GM12875 (cell line): ENCODE results near the gene SCFD2.
"Not testable (repeated sequence)": the region's sequence is repeated elsewhere in the genome, so short reads cannot be mapped to it uniquely, and the experiment has no call there.

Experiments used
- H3K4me3 ChIP-seq: one replicate; pipeline ENCODE4 v1.5.1; 2011; ENCODE audit warnings: low read depth, low read length, control low read depth
- TF ChIP-seq, protein P1 (sequence below): IDR thresholded peaks from 2 replicates; pipeline ENCODE4 v1.5.1; 2011; ENCODE audit warnings: low read depth, mild to moderate bottlenecking, control low read depth, inconsistent platforms, low read length, moderate library complexity, borderline replicate concordance; ENCODE audit not compliant: insufficient read depth

Gene SCFD2

GRCh38 chr4:53037892-53038291 is 328.0 kb downstream of the SCFD2 start:
- H3K4me3 ChIP-seq = no peak overlapping the region
- TF ChIP-seq, protein P1, sequence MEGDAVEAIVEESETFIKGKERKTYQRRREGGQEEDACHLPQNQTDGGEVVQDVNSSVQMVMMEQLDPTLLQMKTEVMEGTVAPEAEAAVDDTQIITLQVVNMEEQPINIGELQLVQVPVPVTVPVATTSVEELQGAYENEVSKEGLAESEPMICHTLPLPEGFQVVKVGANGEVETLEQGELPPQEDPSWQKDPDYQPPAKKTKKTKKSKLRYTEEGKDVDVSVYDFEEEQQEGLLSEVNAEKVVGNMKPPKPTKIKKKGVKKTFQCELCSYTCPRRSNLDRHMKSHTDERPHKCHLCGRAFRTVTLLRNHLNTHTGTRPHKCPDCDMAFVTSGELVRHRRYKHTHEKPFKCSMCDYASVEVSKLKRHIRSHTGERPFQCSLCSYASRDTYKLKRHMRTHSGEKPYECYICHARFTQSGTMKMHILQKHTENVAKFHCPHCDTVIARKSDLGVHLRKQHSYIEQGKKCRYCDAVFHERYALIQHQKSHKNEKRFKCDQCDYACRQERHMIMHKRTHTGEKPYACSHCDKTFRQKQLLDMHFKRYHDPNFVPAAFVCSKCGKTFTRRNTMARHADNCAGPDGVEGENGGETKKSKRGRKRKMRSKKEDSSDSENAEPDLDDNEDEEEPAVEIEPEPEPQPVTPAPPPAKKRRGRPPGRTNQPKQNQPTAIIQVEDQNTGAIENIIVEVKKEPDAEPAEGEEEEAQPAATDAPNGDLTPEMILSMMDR = no peak

DNA sequence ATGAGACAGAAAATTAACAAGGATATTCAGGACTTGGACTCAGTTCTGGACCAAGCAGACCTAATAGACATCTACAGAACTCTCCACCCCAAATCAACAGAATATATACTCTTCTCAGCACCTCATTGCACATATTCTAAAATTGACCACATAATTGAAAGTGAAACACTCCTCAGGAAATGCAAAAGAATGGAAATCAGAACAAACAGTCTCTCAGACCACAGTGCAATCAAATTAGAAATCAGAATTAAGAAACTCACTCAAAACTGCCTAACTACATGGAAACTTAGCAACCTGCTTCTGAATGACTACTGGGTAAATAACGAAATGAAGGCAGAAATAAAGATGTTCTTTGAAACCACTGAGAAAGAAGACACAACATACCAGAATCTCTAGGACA is 333.0 kb downstream of the SCFD2 start:
- not testable (repeated sequence) for H3K4me3 ChIP-seq

- TF ChIP-seq, protein P1 = no peak
- no peak overlapping the region for H3K4me3 ChIP-seq
Observed at GRCh38 chr4:53026233-53026632, 339.6 kb downstream of the SCFD2 start.

GRCh38 chr4:53023677-53024299 is 342.1 kb downstream of the SCFD2 start:
- H3K4me3 ChIP-seq = no peak overlapping the region
- TF ChIP-seq, protein P1 = no peak

GRCh38 chr4:53022513-53023100 is 343.3 kb downstream of the SCFD2 start:
- H3K4me3 ChIP-seq = no peak overlapping the region
- TF ChIP-seq, protein P1 = no peak

GRCh38 chr4:53021754-53022512 is 343.9 kb downstream of the SCFD2 start:
- TF ChIP-seq, protein P1 = no peak
- H3K4me3 ChIP-seq = no peak overlapping the region

DNA sequence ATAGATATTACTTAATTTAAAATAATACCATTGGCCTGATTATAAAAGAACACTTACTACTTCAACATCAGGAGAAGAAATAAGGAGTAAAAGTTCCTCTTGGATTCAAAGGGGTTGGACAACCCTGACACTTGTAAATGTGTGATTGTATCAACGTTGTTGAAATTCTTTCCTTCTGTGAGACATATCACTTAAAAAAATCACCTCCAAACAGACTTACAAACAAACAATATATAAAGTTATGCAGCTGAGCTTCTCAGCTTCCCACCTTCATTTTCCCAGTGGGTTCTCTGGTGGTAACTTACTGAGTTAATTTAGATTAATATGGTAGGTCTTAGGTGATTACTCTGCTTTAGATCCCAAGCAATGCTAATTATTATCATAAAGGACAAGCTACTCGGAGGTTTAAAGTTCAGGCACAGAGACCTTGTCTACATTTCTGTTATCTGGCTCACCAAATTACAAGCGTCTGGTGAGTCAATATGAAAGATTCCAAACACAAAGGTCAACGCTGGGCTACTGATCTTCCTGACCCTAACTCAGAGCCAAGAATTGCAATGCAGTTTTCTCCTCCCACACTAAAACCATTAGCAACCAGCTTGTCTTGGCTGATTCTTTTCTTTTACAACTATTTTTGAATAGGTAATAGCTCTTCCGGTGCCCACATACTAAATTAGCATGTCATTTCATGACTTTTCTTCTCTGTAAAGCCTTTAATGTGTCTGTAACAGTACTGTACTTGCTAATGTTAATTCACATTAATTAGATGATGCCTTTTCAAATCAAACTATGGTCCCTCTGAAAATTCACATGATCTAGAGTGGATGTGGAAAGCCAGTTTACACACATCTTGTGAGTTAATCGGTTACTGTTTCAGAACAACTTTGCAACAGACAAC is 346.1 kb downstream of the SCFD2 start:
- TF ChIP-seq, protein P1 = no peak
- H3K4me3 ChIP-seq = no peak overlapping the region
